HEK293T (cell line): ENCODE measurements around the gene PDE6C.

Experiments
- CTCF ChIA-PET: fragments of 350-600 bp; formaldehyde crosslinking; extraction: SDS; loops from one replicate; lab custom pipeline; 2021; ENCODE audit warnings: antibody characterized with exemption, inconsistent platforms; lab: Yijun Ruan, JAX
- POLR2A ChIA-PET: fragments of 350-600 bp; formaldehyde crosslinking; extraction: SDS; loops from one replicate; lab custom pipeline; 2020; ENCODE audit warnings: antibody characterized with exemption, inconsistent platforms; lab: Yijun Ruan, JAX
- DNase-seq: peaks from one replicate; pipeline ENCODE4 v3.0.0; 2012; ENCODE audit warnings: mixed read lengths; ENCODE audit errors: extremely low spot score
- ARNT ChIP-seq: fragments of 450-650 bp; IDR thresholded peaks from 2 replicates; pipeline ENCODE4 v1.6.1; 2017; ENCODE audit warnings: mild to moderate bottlenecking
- BHLHE40 ChIP-seq: fragments of 450-650 bp; IDR thresholded peaks from 2 replicates; pipeline ENCODE4 v1.6.1; 2016; ENCODE audit warnings: mild to moderate bottlenecking, moderate library complexity, borderline replicate concordance
- CTBP1 ChIP-seq: fragments of 450-650 bp; IDR thresholded peaks from 2 replicates; pipeline ENCODE4 v1.6.1; 2016; ENCODE audit warnings: borderline replicate concordance
- ELF4 ChIP-seq: fragments of 450-650 bp; IDR thresholded peaks from 2 replicates; pipeline ENCODE4 v1.6.1; 2017; ENCODE audit warnings: antibody characterized with exemption
- FOXA1 ChIP-seq: fragments of 450-650 bp; IDR thresholded peaks from 2 replicates; pipeline ENCODE4 v1.6.1; 2016; ENCODE audit warnings: mild to moderate bottlenecking
- FOXK2 ChIP-seq: fragments of 450-650 bp; IDR thresholded peaks from 2 replicates; pipeline ENCODE4 v1.6.1; 2016; ENCODE audit warnings: mild to moderate bottlenecking
- FOXM1 ChIP-seq: fragments of 450-650 bp; IDR thresholded peaks from 2 replicates; pipeline ENCODE4 v1.6.1; 2017; ENCODE audit warnings: mild to moderate bottlenecking, borderline replicate concordance
- HDGF ChIP-seq: fragments of 450-650 bp; IDR thresholded peaks from 2 replicates; pipeline ENCODE4 v1.6.1; 2017; ENCODE audit warnings: antibody characterized with exemption, borderline replicate concordance
- L3MBTL2 ChIP-seq: fragments of 450-650 bp; conservative IDR thresholded peaks from 2 replicates; pipeline ENCODE4 v1.6.1; 2016; ENCODE audit warnings: mild to moderate bottlenecking
- LEF1 ChIP-seq: fragments of 450-650 bp; IDR thresholded peaks from 2 replicates; pipeline ENCODE4 v1.6.1; 2017; ENCODE audit warnings: mild to moderate bottlenecking, borderline replicate concordance
- NFRKB ChIP-seq: fragments of 450-650 bp; IDR thresholded peaks from 2 replicates; pipeline ENCODE4 v1.6.1; 2016; ENCODE audit warnings: mild to moderate bottlenecking, moderate library complexity
- PKNOX1 ChIP-seq: fragments of 450-650 bp; IDR thresholded peaks from 2 replicates; pipeline ENCODE4 v1.6.1; 2016
- SP1 ChIP-seq: fragments of 450-650 bp; IDR thresholded peaks from 2 replicates; pipeline ENCODE4 v1.6.1; 2017
- SUZ12 ChIP-seq: fragments of 450-650 bp; IDR thresholded peaks from 2 replicates; pipeline ENCODE4 v1.6.1; 2016; ENCODE audit warnings: mild to moderate bottlenecking
- TARDBP ChIP-seq: fragments of 450-650 bp; IDR thresholded peaks from 2 replicates; pipeline ENCODE4 v1.6.1; 2016
- ZNF384 ChIP-seq: fragments of 450-650 bp; IDR thresholded peaks from 2 replicates; pipeline ENCODE4 v1.6.1; 2016

PDE6C gene

GRCh38 chr10:93601146-93601773 lies 11.1 kb upstream of the PDE6C start, which contains the start of gene RBP4:
Gene RBP4, minus strand, starts transcription at chr10:93601235. Its CDS starts 207 bp downstream, at chr10:93601028.
- CTCF ChIA-PET: no interaction called here
- TF ChIP-seq PKNOX1: no peak
- TF ChIP-seq CTBP1: no peak
- no peak for TF ChIP-seq HDGF
- no peak for TF ChIP-seq FOXM1
- no peak for TF ChIP-seq ELF4
- TF ChIP-seq L3MBTL2: no peak
- no peak for TF ChIP-seq TARDBP
- TF ChIP-seq SUZ12: no peak
- TF ChIP-seq FOXA1: no peak
- no peak for TF ChIP-seq ZNF384
- no peak for TF ChIP-seq FOXK2
- no peak for TF ChIP-seq SP1
- TF ChIP-seq ARNT: no peak
- TF ChIP-seq LEF1: no peak
- TF ChIP-seq NFRKB: no peak
- TF ChIP-seq BHLHE40: no peak
- no peak for DNase-seq
- POLR2A ChIA-PET: no interaction called here

GRCh38 chr10:93601774-93602162 lies 10.6 kb upstream of the PDE6C start:
- DNase-seq: no peak
- ChIA-PET POLR2A (no interaction called here), CTCF (no interaction called here)
- TF ChIP-seq FOXM1 (no peak), CTBP1 (no peak), SUZ12 (no peak)

GRCh38 chr10:93603023-93603422 lies 9.3 kb upstream of the PDE6C start:
- ChIA-PET POLR2A (no interaction called here), CTCF (no interaction called here)
- DNase-seq: no peak
- no peak for TF ChIP-seq SP1
- TF ChIP-seq ARNT: no peak
- TF ChIP-seq FOXA1: no peak
- TF ChIP-seq ZNF384: no peak

GRCh38 chr10:93604146-93604545 lies 8.2 kb upstream of the PDE6C start:
- DNase-seq: no peak
- ChIA-PET POLR2A (no interaction called here), CTCF (interaction anchor here (0.6 kb wide), 1 partner anchor 14 kb away, joined by 4 read pairs; no protein-coding TSS in a partner anchor)
- no peak for TF ChIP-seq SUZ12
- no peak for TF ChIP-seq ARNT
- no peak for TF ChIP-seq ELF4
- TF ChIP-seq FOXA1: no peak
- TF ChIP-seq HDGF: no peak
- no peak for TF ChIP-seq FOXM1
- TF ChIP-seq ZNF384: no peak
- no peak for TF ChIP-seq TARDBP
- no peak for TF ChIP-seq BHLHE40
- no peak for TF ChIP-seq CTBP1
- no peak for TF ChIP-seq PKNOX1
- TF ChIP-seq FOXK2: no peak
- TF ChIP-seq L3MBTL2: no peak
- no peak for TF ChIP-seq LEF1

GRCh38 chr10:93608421-93608820 lies 3.9 kb upstream of the PDE6C start:
- TF ChIP-seq SP1 (no peak), ZNF384 (no peak), ELF4 (peak; percentile 76)
- CTCF ChIA-PET: no interaction called here
- POLR2A ChIA-PET: no interaction called here

GRCh38 chr10:93613126-93613525 lies 789 bp downstream of the PDE6C start:
- DNase-seq: no peak
- TF ChIP-seq SP1: no peak
- TF ChIP-seq NFRKB: no peak
- ChIA-PET POLR2A (no interaction called here), CTCF (no interaction called here)

More at GRCh38 chr10:93608421-93608820, 3.9 kb upstream of the PDE6C start:
- no peak for DNase-seq

GRCh38 chr10:93614101-93614825 lies 1.9 kb downstream of the PDE6C start:
- no peak for TF ChIP-seq ELF4
- TF ChIP-seq ARNT: no peak
- TF ChIP-seq SUZ12: no peak
- no peak for TF ChIP-seq FOXM1
- TF ChIP-seq SP1: no peak
- TF ChIP-seq ZNF384: no peak
- no peak for TF ChIP-seq LEF1
- no peak for TF ChIP-seq L3MBTL2
- TF ChIP-seq HDGF: no peak
- no peak for TF ChIP-seq NFRKB
- TF ChIP-seq PKNOX1: no peak
- no peak for TF ChIP-seq TARDBP
- no peak for TF ChIP-seq FOXA1
- TF ChIP-seq BHLHE40: no peak
- no peak for TF ChIP-seq CTBP1
- TF ChIP-seq FOXK2: no peak
- CTCF ChIA-PET: interaction anchor here (0.6 kb wide), 1 partner anchor 8 kb away, joined by 3 read pairs; no protein-coding TSS in a partner anchor

More at GRCh38 chr10:93614101-93614825, 1.9 kb downstream of the PDE6C start:
- POLR2A ChIA-PET: no interaction called here
- DNase-seq: no peak
